SK-N-DZ (cell line): ENCODE results near the gene ZNF560.

ENCODE experiments used
- DNase-seq: peaks from one replicate; pipeline ENCODE4 v3.0.0-alpha.2; 2015; ENCODE audit warnings: low spot score

The ZNF560 gene

DNA sequence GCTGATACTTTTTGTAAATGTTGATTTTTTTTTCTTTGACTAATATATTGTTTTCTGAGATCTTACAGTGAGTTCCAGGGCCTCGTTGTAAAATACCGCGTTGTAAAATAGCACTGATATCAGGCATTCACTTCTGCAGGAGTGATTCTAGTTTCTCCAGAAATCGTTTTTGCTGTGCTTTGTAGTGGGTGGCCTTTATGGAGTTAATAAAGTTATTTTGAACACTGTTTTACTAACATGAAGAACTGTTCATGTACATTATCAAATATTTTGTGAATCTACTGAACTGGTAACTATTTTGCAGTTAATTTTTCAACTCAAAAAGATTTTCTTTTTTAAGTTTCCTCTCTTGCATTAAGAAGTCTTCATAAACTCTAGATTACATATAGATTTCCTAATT is 62.1 kb downstream of the ZNF560 start:
- no peak for DNase-seq

DNA sequence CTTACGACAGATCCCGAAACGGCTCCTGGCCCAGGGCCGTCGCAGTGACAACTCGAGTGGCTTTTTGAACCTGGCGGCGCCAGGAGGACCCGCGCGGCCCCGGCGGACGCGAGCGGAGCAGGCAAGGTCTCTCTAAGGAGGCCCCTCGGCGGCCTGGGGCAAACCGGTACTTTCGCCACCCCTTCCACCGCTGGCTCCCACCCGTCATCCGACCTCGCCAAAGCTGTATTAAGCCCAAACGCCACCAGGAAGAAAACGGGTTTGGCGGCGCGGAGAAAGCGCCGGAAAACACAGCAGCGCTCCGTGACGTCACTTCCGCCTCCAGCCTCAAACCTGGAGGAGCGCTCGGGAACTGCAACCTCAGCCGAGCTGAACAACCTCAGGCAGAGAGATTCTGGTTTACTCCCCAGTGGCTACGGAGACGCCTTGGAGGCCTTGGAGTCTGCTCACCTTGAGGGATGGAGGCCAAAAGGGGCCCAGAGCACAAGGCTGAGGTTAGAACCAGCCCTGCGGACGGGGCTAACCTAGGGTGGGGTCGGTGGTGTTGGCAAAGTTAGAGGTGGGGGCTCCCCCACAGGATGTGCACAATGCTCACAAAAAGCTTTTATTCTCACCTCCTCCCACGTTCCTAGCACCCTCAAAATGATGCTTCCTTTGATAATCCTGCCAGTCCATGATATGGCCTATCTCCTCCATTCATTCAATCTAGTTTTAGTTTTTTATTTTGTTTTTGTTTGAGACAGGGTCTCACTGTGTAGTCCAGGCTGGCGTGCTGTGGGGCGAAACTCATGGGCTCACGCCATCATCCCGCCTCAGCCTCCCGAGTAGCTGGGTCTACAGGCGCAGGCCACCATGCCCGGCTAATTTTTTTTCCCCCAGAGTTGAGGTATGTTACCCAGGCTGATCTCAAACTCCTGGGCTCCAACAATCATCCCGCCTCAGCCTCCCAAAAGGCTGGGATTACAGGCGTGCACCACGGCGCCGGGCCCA is 62.8 kb downstream of the ZNF560 start, which contains the start of gene ZNF266:
Gene ZNF266 (minus strand): TSS at position 295 of the 990 bp plus-strand sequence. CDS start 15,484 bp downstream, outside the sequence.
- DNase-seq, result peak; percentile 89

DNA sequence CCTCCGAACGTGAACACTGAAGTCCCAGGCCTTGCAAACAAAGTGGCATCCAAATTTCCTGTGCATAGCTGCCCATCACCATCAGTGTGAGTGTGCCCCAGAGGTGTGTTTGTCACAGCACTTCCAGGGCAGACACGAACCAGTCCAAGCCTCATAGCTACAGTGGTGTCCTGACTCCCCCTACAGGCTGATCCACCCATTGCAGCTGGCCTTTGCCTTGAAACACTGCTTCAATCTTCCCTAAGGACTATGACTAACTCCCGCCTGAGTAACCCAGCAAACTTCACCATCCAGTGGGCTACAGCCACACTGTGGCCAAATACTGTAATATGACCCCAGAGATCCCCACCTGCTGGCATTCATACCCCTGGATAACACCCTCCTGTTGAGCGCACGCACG is 66.9 kb downstream of the ZNF560 start:
- peak; percentile 15 for DNase-seq

DNA sequence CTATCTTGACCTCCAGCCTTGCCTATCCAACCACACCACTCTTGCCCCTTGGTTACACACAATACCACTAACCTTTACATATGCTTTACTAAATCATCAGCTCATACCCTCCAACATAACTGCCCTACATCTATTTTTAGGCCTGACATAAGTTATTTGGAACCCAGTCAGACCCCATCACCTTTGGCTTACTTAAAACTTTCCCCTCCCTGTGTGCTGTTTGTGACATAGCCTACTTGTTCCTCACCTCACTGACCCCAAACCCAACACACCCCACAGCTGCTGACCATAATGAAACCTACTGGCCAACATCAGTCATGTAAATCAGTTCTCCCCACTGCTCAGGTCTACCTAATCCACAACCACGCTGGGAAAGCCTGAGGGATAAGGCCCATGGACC is 68.0 kb downstream of the ZNF560 start:
- DNase-seq, result no peak

DNA sequence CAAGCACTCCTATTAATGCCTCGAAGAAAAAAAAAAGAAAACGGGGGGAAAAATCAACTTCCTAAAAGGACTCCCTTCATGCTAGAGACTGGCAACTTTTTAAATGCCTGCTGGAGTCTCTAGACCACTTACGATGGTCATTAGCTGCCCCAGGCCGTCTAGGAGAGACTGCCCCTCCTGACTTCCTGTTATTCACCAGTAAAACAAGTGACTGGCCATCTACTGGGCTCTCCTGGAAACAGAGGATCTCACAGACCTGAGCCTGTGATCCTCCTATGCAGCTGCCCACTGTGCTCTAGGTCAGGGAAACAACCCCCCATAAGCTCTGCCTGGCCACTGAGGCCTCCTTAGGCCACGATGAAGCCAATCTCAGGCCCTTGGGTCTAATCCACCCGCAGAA is 70.5 kb downstream of the ZNF560 start:
- no peak for DNase-seq
